ENCODE results near the gene ABCA13.

The ABCA13 gene

DNA sequence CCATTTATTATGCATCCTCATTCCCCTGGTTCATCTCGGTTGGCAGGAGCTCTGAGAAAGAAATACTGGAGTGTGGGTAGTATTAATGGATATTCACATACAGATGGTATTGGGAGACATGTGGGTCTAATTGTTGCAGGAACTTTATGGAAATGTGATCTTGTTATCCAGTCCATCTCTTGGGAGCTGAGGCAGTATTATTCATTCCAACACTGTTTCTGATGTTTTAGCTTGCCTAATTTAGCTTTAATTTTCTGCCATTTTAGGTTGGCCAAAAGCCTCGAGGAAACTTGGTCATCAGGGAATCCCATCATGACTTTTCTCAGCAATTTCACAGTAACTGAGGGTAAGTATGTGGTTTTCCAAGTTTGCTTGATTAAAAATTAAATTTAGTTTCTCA lies 125.7 kb downstream of the ABCA13 start:
- TF ChIP-seq, protein P1, sequence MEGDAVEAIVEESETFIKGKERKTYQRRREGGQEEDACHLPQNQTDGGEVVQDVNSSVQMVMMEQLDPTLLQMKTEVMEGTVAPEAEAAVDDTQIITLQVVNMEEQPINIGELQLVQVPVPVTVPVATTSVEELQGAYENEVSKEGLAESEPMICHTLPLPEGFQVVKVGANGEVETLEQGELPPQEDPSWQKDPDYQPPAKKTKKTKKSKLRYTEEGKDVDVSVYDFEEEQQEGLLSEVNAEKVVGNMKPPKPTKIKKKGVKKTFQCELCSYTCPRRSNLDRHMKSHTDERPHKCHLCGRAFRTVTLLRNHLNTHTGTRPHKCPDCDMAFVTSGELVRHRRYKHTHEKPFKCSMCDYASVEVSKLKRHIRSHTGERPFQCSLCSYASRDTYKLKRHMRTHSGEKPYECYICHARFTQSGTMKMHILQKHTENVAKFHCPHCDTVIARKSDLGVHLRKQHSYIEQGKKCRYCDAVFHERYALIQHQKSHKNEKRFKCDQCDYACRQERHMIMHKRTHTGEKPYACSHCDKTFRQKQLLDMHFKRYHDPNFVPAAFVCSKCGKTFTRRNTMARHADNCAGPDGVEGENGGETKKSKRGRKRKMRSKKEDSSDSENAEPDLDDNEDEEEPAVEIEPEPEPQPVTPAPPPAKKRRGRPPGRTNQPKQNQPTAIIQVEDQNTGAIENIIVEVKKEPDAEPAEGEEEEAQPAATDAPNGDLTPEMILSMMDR (conservative IDR thresholded peaks at IDR 0.05; ENCODE audit: low read length), result no peak
- no peak for DNase-seq (ENCODE audit: low read depth)
- no peak overlapping the region for H3K4me3 ChIP-seq (ENCODE audit: low read length)

- H3K4me3 ChIP-seq (ENCODE audit: low read length), result no peak overlapping the region
- peak; percentile 49 for DNase-seq (ENCODE audit: low read depth)
- TF ChIP-seq, protein P1 (conservative IDR thresholded peaks at IDR 0.05; ENCODE audit: low read length), result no peak
Measured at GRCh38 chr7:48298779-48299178, 127.5 kb downstream of the ABCA13 start.

- peak; percentile 68 for DNase-seq (ENCODE audit: low read depth)
- no peak overlapping the region for H3K4me3 ChIP-seq (ENCODE audit: low read length)
- TF ChIP-seq, protein P1 (conservative IDR thresholded peaks at IDR 0.05; ENCODE audit: low read length), result peak; percentile 94
Measured at GRCh38 chr7:48299580-48300169, 128.4 kb downstream of the ABCA13 start.

DNA sequence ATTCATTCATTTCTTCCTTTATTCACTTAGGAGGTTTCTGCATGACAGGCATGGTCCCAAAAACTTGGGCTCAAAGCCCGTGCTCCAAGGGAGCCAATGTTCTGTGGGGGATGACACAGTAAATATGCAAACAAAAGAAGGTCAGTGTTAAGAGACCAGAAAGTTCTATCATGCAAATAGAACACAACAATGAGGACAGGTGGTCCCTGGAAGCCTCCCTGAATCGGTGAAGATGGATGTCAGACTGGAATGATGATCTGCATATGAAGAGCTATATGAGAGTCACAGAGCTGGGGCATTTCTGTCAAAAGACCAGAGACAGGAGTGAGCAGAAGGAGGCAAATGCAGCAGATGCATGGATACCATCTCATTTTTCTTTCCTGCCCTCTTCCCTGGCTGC lies 129.0 kb downstream of the ABCA13 start:
- no peak for DNase-seq (ENCODE audit: low read depth)
- H3K4me3 ChIP-seq (ENCODE audit: low read length), result no peak overlapping the region
- TF ChIP-seq, protein P1 (conservative IDR thresholded peaks at IDR 0.05; ENCODE audit: low read length), result no peak

DNA sequence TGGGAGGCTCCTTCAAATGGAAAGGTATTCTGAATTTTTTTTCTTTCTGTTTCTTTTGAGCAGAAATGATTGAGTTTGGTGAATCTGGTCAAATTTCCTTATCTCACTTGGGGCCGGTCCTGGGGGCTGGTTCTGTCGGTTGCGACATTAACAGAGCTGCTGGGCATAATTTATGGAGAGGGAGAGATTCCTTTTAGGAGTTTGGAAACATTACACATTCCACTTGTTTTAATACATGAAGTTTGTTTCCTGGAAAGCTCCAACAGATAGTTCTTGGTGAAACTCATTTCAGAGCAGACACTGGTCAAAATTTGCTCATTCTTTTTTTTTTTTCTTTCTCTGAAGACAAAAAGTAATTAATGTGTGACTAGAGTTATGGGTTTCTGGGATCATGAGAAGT lies 129.9 kb downstream of the ABCA13 start:
- TF ChIP-seq, protein P1 (conservative IDR thresholded peaks at IDR 0.05; ENCODE audit: low read length), result no peak
- no peak overlapping the region for H3K4me3 ChIP-seq (ENCODE audit: low read length)
- DNase-seq (ENCODE audit: low read depth), result peak; percentile 49

DNA sequence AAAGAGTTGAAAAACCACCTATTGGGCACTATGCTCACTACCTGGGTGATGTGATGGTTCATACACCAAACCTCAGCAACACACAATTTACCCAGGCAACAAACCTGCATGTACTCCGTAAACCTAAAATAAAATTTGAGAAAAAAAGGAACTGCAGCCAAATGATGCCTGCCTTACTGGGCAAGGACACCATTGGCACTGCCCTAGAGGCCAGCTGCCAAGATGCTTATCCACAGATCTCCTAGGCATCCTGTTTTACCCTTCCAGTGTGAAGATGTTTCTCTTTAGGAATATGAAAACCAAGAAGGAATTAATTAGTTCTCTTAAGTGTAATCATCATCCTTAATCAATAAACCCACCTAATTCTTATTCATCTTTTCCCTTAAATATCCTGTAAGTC lies 133.4 kb downstream of the ABCA13 start:
- H3K4me3 ChIP-seq (ENCODE audit: low read length), result no peak overlapping the region
- TF ChIP-seq, protein P1 (conservative IDR thresholded peaks at IDR 0.05; ENCODE audit: low read length), result no peak
- no peak for DNase-seq (ENCODE audit: low read depth)

DNA sequence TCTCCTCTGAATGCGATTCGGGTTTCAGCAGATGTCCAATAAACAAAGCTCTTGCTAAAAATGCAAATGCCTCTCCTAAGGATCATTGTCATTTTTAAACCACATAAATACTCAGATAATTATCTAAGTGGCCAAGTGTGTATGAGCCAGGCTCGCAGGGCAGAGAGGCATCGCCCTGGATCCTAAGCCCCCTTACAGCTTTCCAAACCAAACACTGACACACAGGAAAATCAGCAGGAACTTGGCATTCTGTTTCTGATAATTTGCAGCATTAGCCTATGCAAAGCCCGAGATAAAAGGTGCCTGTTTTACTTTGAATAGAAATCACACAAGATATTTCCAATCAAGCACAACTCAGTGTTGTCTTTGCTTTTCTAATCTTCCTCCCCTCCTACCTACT lies 134.4 kb downstream of the ABCA13 start:
- DNase-seq (ENCODE audit: low read depth), result no peak
- no peak overlapping the region for H3K4me3 ChIP-seq (ENCODE audit: low read length)
- TF ChIP-seq, protein P1 (conservative IDR thresholded peaks at IDR 0.05; ENCODE audit: low read length), result no peak
